Lower leg skin (tissue), 3 donors: ENCODE data around the gene C1QTNF7.

Source experiments
- POLR2A ChIP-seq, 2 donors: fragments of 450-650 bp; IDR thresholded peaks; one replicate each; pipeline ENCODE4 v1.6.1; 2016 to 2017; ENCODE audit warnings: antibody characterized with exemption in 2 of 2, mild to moderate bottlenecking in 1 of 2, moderate library complexity in 1 of 2
- TF ChIP-seq, protein P1 (sequence below), 3 donors: fragments of 450-650 bp; IDR thresholded peaks; one replicate each; pipeline ENCODE4 v1.5.1; 2016; ENCODE audit warnings: antibody characterized with exemption in 3 of 3, mild to moderate bottlenecking in 3 of 3, moderate library complexity in 2 of 3

DNA sequence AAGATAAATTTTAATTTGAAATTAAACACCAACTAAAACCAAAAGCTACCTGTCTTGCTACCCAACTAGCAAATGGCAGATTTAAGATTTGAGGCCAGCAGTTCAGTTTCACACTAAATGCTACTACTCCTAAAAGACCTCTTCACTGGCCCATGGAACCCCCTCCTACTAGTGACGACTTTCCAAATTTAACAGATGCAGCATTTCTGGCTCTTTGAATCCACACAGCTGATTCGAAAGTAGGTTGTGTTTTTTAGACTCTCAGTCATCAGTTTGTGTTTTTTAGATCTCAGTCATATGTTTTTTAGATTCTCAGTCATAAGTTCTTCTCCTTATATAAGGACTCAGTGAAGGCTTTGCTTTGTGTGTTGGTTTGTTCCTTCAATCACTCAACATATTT is 30.8 kb downstream of the C1QTNF7 start:
- TF ChIP-seq, protein P1, sequence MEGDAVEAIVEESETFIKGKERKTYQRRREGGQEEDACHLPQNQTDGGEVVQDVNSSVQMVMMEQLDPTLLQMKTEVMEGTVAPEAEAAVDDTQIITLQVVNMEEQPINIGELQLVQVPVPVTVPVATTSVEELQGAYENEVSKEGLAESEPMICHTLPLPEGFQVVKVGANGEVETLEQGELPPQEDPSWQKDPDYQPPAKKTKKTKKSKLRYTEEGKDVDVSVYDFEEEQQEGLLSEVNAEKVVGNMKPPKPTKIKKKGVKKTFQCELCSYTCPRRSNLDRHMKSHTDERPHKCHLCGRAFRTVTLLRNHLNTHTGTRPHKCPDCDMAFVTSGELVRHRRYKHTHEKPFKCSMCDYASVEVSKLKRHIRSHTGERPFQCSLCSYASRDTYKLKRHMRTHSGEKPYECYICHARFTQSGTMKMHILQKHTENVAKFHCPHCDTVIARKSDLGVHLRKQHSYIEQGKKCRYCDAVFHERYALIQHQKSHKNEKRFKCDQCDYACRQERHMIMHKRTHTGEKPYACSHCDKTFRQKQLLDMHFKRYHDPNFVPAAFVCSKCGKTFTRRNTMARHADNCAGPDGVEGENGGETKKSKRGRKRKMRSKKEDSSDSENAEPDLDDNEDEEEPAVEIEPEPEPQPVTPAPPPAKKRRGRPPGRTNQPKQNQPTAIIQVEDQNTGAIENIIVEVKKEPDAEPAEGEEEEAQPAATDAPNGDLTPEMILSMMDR (IDR thresholded peaks at IDR 0.05) = no peak
- no peak for TF ChIP-seq POLR2A (IDR thresholded peaks at IDR 0.05)
